ENCODE results near the gene WWP2. TPM values are rescaled to one million over a fixed set of nuclear protein-coding genes. Genes with fewer than 3 reads are reported as not detected.
"Not testable (repeated sequence)": the region's sequence is repeated elsewhere in the genome, so short reads cannot be mapped to it uniquely, and the experiment has no call there.

The WWP2 gene
- polyA plus RNA-seq (2012; ENCODE audit: insufficient read depth, insufficient read length), result 18.8 TPM

- DNase-seq (ENCODE audit: low read depth, low spot score), result peak; percentile 68
Measured at GRCh38 chr16:69761983-69762813, at the start of gene WWP2. Gene WWP2 (plus strand): TSS chr16:69762332. CDS start chr16:69787011, 24,679 bp downstream.

GRCh38 chr16:69712914-69713581 is 49.1 kb upstream of the WWP2 start:
- no peak overlapping the region for H3K4me3 ChIP-seq (ENCODE audit: low read length)
- DNase-seq (ENCODE audit: low read depth, low spot score), result no peak

More at GRCh38 chr16:69761983-69762813, at the start of gene WWP2:
- H3K4me3 ChIP-seq (ENCODE audit: low read length), result peak within 1 kb of the TSS; percentile 96

- H3K4me3 ChIP-seq (ENCODE audit: low read length), result no peak overlapping the region
- DNase-seq (ENCODE audit: low read depth, low spot score), result no peak
Measured at GRCh38 chr16:69717066-69717465, 45.1 kb upstream of the WWP2 start.

GRCh38 chr16:69718111-69718764 is 43.9 kb upstream of the WWP2 start:
- DNase-seq (ENCODE audit: low read depth, low spot score), result no peak

GRCh38 chr16:69720822-69721430 is 41.2 kb upstream of the WWP2 start:
- no peak overlapping the region for H3K4me3 ChIP-seq (ENCODE audit: low read length)
- DNase-seq (ENCODE audit: low read depth, low spot score), result no peak

More at GRCh38 chr16:69718111-69718764, 43.9 kb upstream of the WWP2 start:
- H3K4me3 ChIP-seq (ENCODE audit: low read length), result no peak overlapping the region

GRCh38 chr16:69721441-69721957 is 40.6 kb upstream of the WWP2 start:
- H3K4me3 ChIP-seq (ENCODE audit: low read length), result no peak overlapping the region
- DNase-seq (ENCODE audit: low read depth, low spot score), result no peak

- no peak overlapping the region for H3K4me3 ChIP-seq (ENCODE audit: low read length)
- DNase-seq (ENCODE audit: low read depth, low spot score), result no peak
Measured at GRCh38 chr16:69724414-69724873, 37.7 kb upstream of the WWP2 start.

GRCh38 chr16:69724981-69725479 is 37.1 kb upstream of the WWP2 start:
- no peak for DNase-seq (ENCODE audit: low read depth, low spot score)
- no peak overlapping the region for H3K4me3 ChIP-seq (ENCODE audit: low read length)

GRCh38 chr16:69725480-69726312 is 36.4 kb upstream of the WWP2 start:
- DNase-seq (ENCODE audit: low read depth, low spot score), result no peak
- H3K4me3 ChIP-seq (ENCODE audit: low read length), result peak overlapping the region; percentile 79

GRCh38 chr16:69726313-69727060 is 35.6 kb upstream of the WWP2 start, which contains the start of gene NQO1:
Gene NQO1 (minus strand): TSS chr16:69726560. CDS start chr16:69726439, 121 bp downstream.
- peak; percentile 82 for DNase-seq (ENCODE audit: low read depth, low spot score)
- H3K4me3 ChIP-seq (ENCODE audit: low read length), result peak within 1 kb of the TSS; percentile 79

GRCh38 chr16:69727916-69728270 is 34.2 kb upstream of the WWP2 start:
- H3K4me3 ChIP-seq (ENCODE audit: low read length), result no peak overlapping the region

GRCh38 chr16:69729030-69729429 is 33.1 kb upstream of the WWP2 start:
- not testable (repeated sequence) for H3K4me3 ChIP-seq (ENCODE audit: low read length); DNase-seq (ENCODE audit: low read depth, low spot score)

More at GRCh38 chr16:69727916-69728270, 34.2 kb upstream of the WWP2 start:
- DNase-seq (ENCODE audit: low read depth, low spot score), result no peak

GRCh38 chr16:69731280-69731679 is 30.9 kb upstream of the WWP2 start:
- not testable (repeated sequence) for H3K4me3 ChIP-seq (ENCODE audit: low read length); DNase-seq (ENCODE audit: low read depth, low spot score)

GRCh38 chr16:69732101-69732500 is 30.0 kb upstream of the WWP2 start:
- H3K4me3 ChIP-seq (ENCODE audit: low read length), result no peak overlapping the region
- no peak for DNase-seq (ENCODE audit: low read depth, low spot score)

GRCh38 chr16:69741519-69741918 is 20.6 kb upstream of the WWP2 start:
- no peak for DNase-seq (ENCODE audit: low read depth, low spot score)
- no peak overlapping the region for H3K4me3 ChIP-seq (ENCODE audit: low read length)

GRCh38 chr16:69741951-69742904 is 19.9 kb upstream of the WWP2 start:
- no peak for DNase-seq (ENCODE audit: low read depth, low spot score)
- H3K4me3 ChIP-seq (ENCODE audit: low read length), result no peak overlapping the region
